GM19438 (cell line): ENCODE results near the gene LCE3E.

ENCODE experiments used
- ATAC-seq: cut with Tn5 transposase; IDR thresholded peaks from one replicate; pipeline ENCODE4 v1.9.1; 2021; ENCODE audit warnings: low read depth; ENCODE audit not compliant: unreplicated experiment

Gene LCE3E

DNA sequence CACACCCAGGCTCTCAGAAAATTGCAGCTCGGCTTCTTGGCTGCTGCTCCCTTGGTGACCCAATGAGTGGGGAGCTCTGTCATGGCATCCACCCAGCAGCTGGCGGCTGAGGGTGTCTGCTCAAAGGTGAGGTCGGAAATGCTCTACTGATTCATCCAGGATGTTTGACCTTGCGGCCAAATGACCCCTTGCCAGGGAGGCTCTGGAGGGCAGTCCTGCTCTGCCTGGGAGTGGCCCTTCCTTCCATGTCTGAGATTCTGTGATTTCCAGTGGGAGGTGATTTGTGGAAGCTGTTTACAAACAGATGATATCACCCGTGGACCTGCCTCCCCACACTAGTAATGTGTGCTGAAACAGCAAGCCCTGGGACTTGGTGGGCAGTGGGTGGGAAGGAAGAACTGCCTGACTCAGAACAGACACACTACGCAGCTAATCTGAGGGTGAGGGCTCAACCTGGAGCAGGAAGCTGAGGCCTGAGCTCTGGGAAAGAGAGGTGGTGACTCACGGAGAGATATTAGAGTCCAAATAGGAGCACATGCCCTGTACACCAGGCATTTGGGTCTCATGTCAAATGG, 49.3 kb downstream of the LCE3E start:
- ATAC-seq, result no peak

- no peak for ATAC-seq
Observed at GRCh38 chr1:152516082-152516481, 50.5 kb downstream of the LCE3E start.
